Urinary bladder (tissue), 4 donors: ENCODE data around the gene FAM98A. TPM values are rescaled to one million over a fixed set of nuclear protein-coding genes. Genes with fewer than 3 reads are reported as not detected.

Experiments
- DNase-seq: peaks from one replicate; pipeline ENCODE4 v3.0.0-alpha.2; 2015; ENCODE audit errors: extremely low spot score
- H3K27ac ChIP-seq: one replicate; pipeline ENCODE4 v1.5.1; 2013; ENCODE audit warnings: low read depth, mild to moderate bottlenecking, moderate library complexity
- H3K36me3 ChIP-seq: one replicate; pipeline ENCODE4 v1.6.1; 2013; ENCODE audit warnings: mild to moderate bottlenecking, moderate library complexity; ENCODE audit not compliant: insufficient read depth
- H3K4me1 ChIP-seq: one replicate; pipeline ENCODE4 v1.6.1; 2013; ENCODE audit warnings: mild to moderate bottlenecking, moderate library complexity; ENCODE audit not compliant: insufficient read depth
- H3K4me3 ChIP-seq: one replicate; pipeline ENCODE4 v1.5.1; 2013; ENCODE audit warnings: low read depth, low read length
- WGBS: extraction: QIAGEN DNeasy Blood & Tissue Kit; methylation state at CpG from one replicate; pipeline ENCODE4 v1.1.7; 2013; 5-methylcytosine and 5-hydroxymethylcytosine counted together
- polyA plus RNA-seq: library from polyadenylated mRNA; stranded (reverse); fragments of 200-250 nt; gene quantifications from one replicate; pipeline ENCODE4 v1.2.3, GENCODE V29; 2013
- total RNA-seq: library from RNA; depleted of rRNA; stranded (reverse); fragments of >200 nt; gene quantifications from one replicate; pipeline ENCODE4 v1.2.3, GENCODE V29; 2014
- donor health status: healthy with polysubstance abuse.
- donor health status: healthy.

FAM98A gene
- total RNA-seq (54.1 TPM), polyA plus RNA-seq (33.2 TPM)

- Histone ChIP-seq H3K36me3 (no peaks in the 10 kb centered on the region), H3K4me1 (no peaks in the 10 kb centered on the region), H3K27ac (peak within 1 kb of the TSS; percentile 33), H3K4me3 (peak within 1 kb of the TSS; percentile 73)
- under 1% methylated on average over 56 of the region's 56 CpGs for WGBS
- DNase-seq, result peak; percentile 99
Observed at GRCh38 chr2:33599175-33599942, at the start of gene FAM98A. TSS of gene FAM98A (minus strand) at chr2:33599299. CDS start at chr2:33599221, 78 bp downstream.

- no peak for DNase-seq
- 64% methylated on average over 1 of the region's 1 CpG for WGBS
- Histone ChIP-seq H3K36me3 (no peaks in the 10 kb centered on the region), H3K4me3 (no peak overlapping the region), H3K27ac (no peak overlapping the region), H3K4me1 (no peaks in the 10 kb centered on the region)
Observed at GRCh38 chr2:33645861-33646260, 46.8 kb upstream of the FAM98A start.

GRCh38 chr2:33644215-33644614 is 45.1 kb upstream of the FAM98A start:
- H3K4me1 ChIP-seq, result no peaks in the 10 kb centered on the region
- WGBS, result 95% methylated on average over 2 of the region's 2 CpGs
- no peak overlapping the region for H3K4me3 ChIP-seq

GRCh38 chr2:33636001-33636400 is 36.9 kb upstream of the FAM98A start:
- no peak overlapping the region for H3K4me3 ChIP-seq
- 71% methylated on average over 1 of the region's 1 CpG for WGBS
- H3K27ac ChIP-seq, result no peak overlapping the region
- no peak for DNase-seq
- no peaks in the 10 kb centered on the region for H3K36me3 ChIP-seq
- no peaks in the 10 kb centered on the region for H3K4me1 ChIP-seq

More at GRCh38 chr2:33644215-33644614, 45.1 kb upstream of the FAM98A start:
- DNase-seq, result no peak
- H3K36me3 ChIP-seq, result no peaks in the 10 kb centered on the region
- no peak overlapping the region for H3K27ac ChIP-seq

- Histone ChIP-seq H3K27ac (no peak overlapping the region), H3K36me3 (peaks cover 1% of the 10 kb centered on the region), H3K4me1 (no peaks in the 10 kb centered on the region), H3K4me3 (no peak overlapping the region)
- 84% methylated on average over 4 of the region's 4 CpGs for WGBS
- no peak for DNase-seq
Observed at GRCh38 chr2:33634261-33634910, 35.3 kb upstream of the FAM98A start.

- 67% methylated on average over 2 of the region's 2 CpGs for WGBS
- no peak overlapping the region for H3K27ac ChIP-seq
- no peak for DNase-seq
- no peaks in the 10 kb centered on the region for H3K4me1 ChIP-seq
- peaks cover 1% of the 10 kb centered on the region for H3K36me3 ChIP-seq
- H3K4me3 ChIP-seq, result no peak overlapping the region
Observed at GRCh38 chr2:33633315-33633714, 34.2 kb upstream of the FAM98A start.

GRCh38 chr2:33632831-33633230 is 33.7 kb upstream of the FAM98A start:
- no peak for DNase-seq
- no peak overlapping the region for H3K27ac ChIP-seq
- H3K36me3 ChIP-seq, result peaks cover 1% of the 10 kb centered on the region
- no peaks in the 10 kb centered on the region for H3K4me1 ChIP-seq
- WGBS, result 85% methylated on average over 2 of the region's 2 CpGs
- H3K4me3 ChIP-seq, result no peak overlapping the region

GRCh38 chr2:33628031-33628827 is 29.1 kb upstream of the FAM98A start:
- Histone ChIP-seq H3K4me3 (no peak overlapping the region), H3K4me1 (no peaks in the 10 kb centered on the region), H3K36me3 (peaks cover 1% of the 10 kb centered on the region), H3K27ac (no peak overlapping the region)
- WGBS, result 90% methylated on average over 6 of the region's 6 CpGs
- no peak for DNase-seq

GRCh38 chr2:33619028-33619427 is 19.9 kb upstream of the FAM98A start:
- H3K36me3 ChIP-seq, result no peaks in the 10 kb centered on the region

GRCh38 chr2:33617989-33618388 is 18.9 kb upstream of the FAM98A start:
- 100% methylated on average over 1 of the region's 1 CpG for WGBS
- no peaks in the 10 kb centered on the region for H3K4me1 ChIP-seq

More at GRCh38 chr2:33619028-33619427, 19.9 kb upstream of the FAM98A start:
- Histone ChIP-seq H3K4me3 (no peak overlapping the region), H3K4me1 (no peaks in the 10 kb centered on the region), H3K27ac (no peak overlapping the region)
- 99% methylated on average over 1 of the region's 1 CpG for WGBS
- no peak for DNase-seq

GRCh38 chr2:33617401-33617800 is 18.3 kb upstream of the FAM98A start:
- Histone ChIP-seq H3K36me3 (no peaks in the 10 kb centered on the region), H3K4me1 (no peaks in the 10 kb centered on the region), H3K27ac (no peak overlapping the region), H3K4me3 (no peak overlapping the region)
- no peak for DNase-seq
- 92% methylated on average over 2 of the region's 2 CpGs for WGBS

More at GRCh38 chr2:33617989-33618388, 18.9 kb upstream of the FAM98A start:
- H3K36me3 ChIP-seq, result no peaks in the 10 kb centered on the region
- no peak overlapping the region for H3K27ac ChIP-seq
- DNase-seq, result no peak
- no peak overlapping the region for H3K4me3 ChIP-seq

- no peaks in the 10 kb centered on the region for H3K4me1 ChIP-seq
- 66% methylated on average over 2 of the region's 2 CpGs for WGBS
- H3K27ac ChIP-seq, result no peak overlapping the region
- H3K4me3 ChIP-seq, result no peak overlapping the region
- no peaks in the 10 kb centered on the region for H3K36me3 ChIP-seq
- no peak for DNase-seq
Observed at GRCh38 chr2:33616873-33617272, 17.8 kb upstream of the FAM98A start.

GRCh38 chr2:33614190-33614589 is 15.1 kb upstream of the FAM98A start:
- Histone ChIP-seq H3K36me3 (no peaks in the 10 kb centered on the region), H3K4me1 (no peaks in the 10 kb centered on the region), H3K4me3 (no peak overlapping the region), H3K27ac (peak overlapping the region; percentile 23)
- no peak for DNase-seq
